CD14-positive monocyte (primary cell): ENCODE results near the gene UGT2B17. TPM values are rescaled to one million over a fixed set of nuclear protein-coding genes. Genes with fewer than 3 reads are reported as not detected.

Source experiments
- DNase-seq, 3 donors: peaks; one replicate each; pipeline ENCODE4 v3.0.0-alpha.2; 2011 to 2022
- H2AFZ ChIP-seq: 2 replicates; pipeline ENCODE4 v1.6.0; 2012; ENCODE audit warnings: mild to moderate bottlenecking, low read depth, low read length, inconsistent platforms; ENCODE audit not compliant: insufficient read depth, poor library complexity, severe bottlenecking
- H3K27ac ChIP-seq, 2 donors: 1 replicate in 1 of 2; 2 replicates in 1 of 2; pipeline ENCODE4 v1.5.1; 2012 to 2013; ENCODE audit warnings: low read length in 2 of 2, control low read depth in 1 of 2, inconsistent platforms in 1 of 2, low read depth in 1 of 2, mild to moderate bottlenecking in 1 of 2
- H3K27me3 ChIP-seq, 2 donors: one replicate each; pipeline versions ENCODE4 v1.6.0 to v1.6.1; 2011 to 2013; ENCODE audit warnings: low read length in 2 of 2; ENCODE audit not compliant: control insufficient read depth in 2 of 2, insufficient read depth in 2 of 2
- H3K36me3 ChIP-seq, 2 donors: replicated peaks in 1 of 2; 1 replicate in 1 of 2; 2 replicates in 1 of 2; pipeline versions ENCODE4 v1.5.1 to v1.6.1; 2012 to 2013; ENCODE audit warnings: low read length in 2 of 2, control low read depth in 1 of 2, inconsistent platforms in 1 of 2, mild to moderate bottlenecking in 1 of 2; ENCODE audit not compliant: insufficient read depth in 2 of 2, control insufficient read depth in 1 of 2
- H3K4me1 ChIP-seq, 2 donors: 1 replicate in 1 of 2; 2 replicates in 1 of 2; pipeline versions ENCODE4 v1.5.1 to v1.6.1; 2012 to 2013; ENCODE audit warnings: low read length in 2 of 2, control low read depth in 1 of 2, inconsistent platforms in 1 of 2, mild to moderate bottlenecking in 1 of 2, moderate library complexity in 1 of 2; ENCODE audit not compliant: insufficient read depth in 2 of 2, control insufficient read depth in 1 of 2
- H3K4me2 ChIP-seq: replicated peaks from 2 replicates; pipeline ENCODE3; 2012; ENCODE audit warnings: low read length, moderate library complexity, mild to moderate bottlenecking; ENCODE audit not compliant: poor library complexity, severe bottlenecking; ENCODE audit errors: extremely low read depth
- H3K4me3 ChIP-seq, 3 experiments: fragments of 200-600 bp in 1 of 3; sonication (generic) in 1 of 3; replicated peaks in 1 of 3; 1 replicate in 2 of 3; 2 replicates in 1 of 3; pipeline ENCODE4 v1.5.1; 2011 to 2013; ENCODE audit warnings: low read length in 3 of 3, mild to moderate bottlenecking in 3 of 3, control low read depth in 2 of 3, low read depth in 2 of 3, inconsistent platforms in 1 of 3, moderate library complexity in 1 of 3
- H3K79me2 ChIP-seq: 2 replicates; pipeline ENCODE4 v1.6.0; 2012; ENCODE audit warnings: mild to moderate bottlenecking, control low read depth, inconsistent platforms, low read length, moderate library complexity; ENCODE audit not compliant: insufficient read depth
- H3K9ac ChIP-seq: 2 replicates; pipeline ENCODE4 v1.6.0; 2017; ENCODE audit warnings: low read length, mild to moderate bottlenecking; ENCODE audit not compliant: insufficient read depth, poor library complexity, severe bottlenecking
- H3K9me3 ChIP-seq, 2 donors: replicated peaks in 1 of 2; 1 replicate in 1 of 2; 2 replicates in 1 of 2; pipeline versions ENCODE4 v1.5.1 to v1.6.1; 2012 to 2013; ENCODE audit warnings: low read length in 2 of 2, control low read depth in 1 of 2; ENCODE audit not compliant: control insufficient read depth in 1 of 2, insufficient read depth in 1 of 2
- H4K20me1 ChIP-seq: 2 replicates; pipeline ENCODE4 v1.6.0; 2012; ENCODE audit warnings: mild to moderate bottlenecking, low read length, control low read depth, moderate library complexity; ENCODE audit not compliant: insufficient read depth
- H3K27ac Mint-ChIP-seq, 7 donors: one replicate each; pipeline ENCODE4 v1.8.0; 2020; ENCODE audit warnings: mild to moderate bottlenecking in 7 of 7, mixed read lengths in 7 of 7, moderate library complexity in 6 of 7, inconsistent platforms in 2 of 7
- H3K27me3 Mint-ChIP-seq, 3 donors: one replicate each; pipeline ENCODE4 v1.8.0; 2021 to 2022; ENCODE audit warnings: low read depth in 3 of 3, mild to moderate bottlenecking in 3 of 3, mixed read lengths in 3 of 3, moderate library complexity in 3 of 3, inconsistent platforms in 1 of 3
- H3K36me3 Mint-ChIP-seq, 2 donors: one replicate each; pipeline ENCODE4 v1.8.0; 2020; ENCODE audit warnings: mixed read lengths in 2 of 2, inconsistent platforms in 1 of 2, mild to moderate bottlenecking in 1 of 2
- H3K4me1 Mint-ChIP-seq: one replicate; pipeline ENCODE4 v1.8.0; 2020; ENCODE audit warnings: mild to moderate bottlenecking, mixed read lengths
- H3K4me3 Mint-ChIP-seq, 2 donors: one replicate each; pipeline ENCODE4 v1.8.0; 2020; ENCODE audit warnings: mild to moderate bottlenecking in 2 of 2, mixed read lengths in 2 of 2, moderate library complexity in 1 of 2
- H3K9me3 Mint-ChIP-seq, 7 donors: one replicate each; pipeline ENCODE4 v1.8.0; 2020 to 2022; ENCODE audit warnings: mixed read lengths in 7 of 7, mild to moderate bottlenecking in 6 of 7, moderate library complexity in 6 of 7, inconsistent platforms in 2 of 7
- CTCF ChIP-seq: fragments of 200-600 bp; IDR thresholded peaks from one replicate; pipeline ENCODE4 v1.8.0; 2022; ENCODE audit warnings: antibody characterized with exemption, mild to moderate bottlenecking
- WGBS: methylation state at CpG from one replicate; pipeline ENCODE4 v1.1.5; 2013; ENCODE audit warnings: missing lambda C conversion rate; ENCODE audit not compliant: insufficient coverage; 5-methylcytosine and 5-hydroxymethylcytosine counted together
- intact Hi-C, 2 donors: fragments of 100-400 bp; cut with micrococcal nuclease; formaldehyde crosslinking; loops; one replicate each; pipeline versions ENCODE4 v1.15.0 to v1.15.1; 2023
- polyA plus RNA-seq, 3 donors: library from polyadenylated mRNA; depleted of rRNA in 1 of 3; unstranded in 2 of 3; stranded (reverse) in 1 of 3; fragments of 300-500 nt in 2 of 3; fragments of >200 nt in 1 of 3; fragmentation: Illumina TruSeq in 2 of 3; gene quantifications; 1 replicate in 2 of 3; 2 replicates in 1 of 3; pipeline ENCODE4 v1.2.3, GENCODE V29; 2012 to 2021

Gene UGT2B17
- polyA plus RNA-seq, 3 donors, result not detected

GRCh38 chr4:68490826-68491457, 85.2 kb downstream of the UGT2B17 start:
- Histone ChIP-seq H3K27me3 (no peaks in the 10 kb centered on the region), H4K20me1 (no peaks in the 10 kb centered on the region), H3K4me2 (no peak overlapping the region), H3K79me2 (no peaks in the 10 kb centered on the region), H3K4me3 (no peak overlapping the region), H3K36me3 (no peaks in the 10 kb centered on the region), H3K9me3 (no peaks in the 10 kb centered on the region), H3K27ac (no peak overlapping the region), H3K9ac (no peak overlapping the region), H3K4me1 (peaks cover 6 to 12% of the 10 kb centered on the region in 2 donors), H2AFZ (no peak overlapping the region)
- intact Hi-C loops, result no loop called here
- WGBS, result 100% methylated on average over 3 of the region's 6 CpGs
- no peak overlapping the region for H3K27ac Mint-ChIP-seq
- peaks cover 14% of the 10 kb centered on the region for H3K4me1 Mint-ChIP-seq
- no peak for DNase-seq
- peaks cover 0 to 5% (median 3%) of the 10 kb centered on the region in 7 donors for H3K9me3 Mint-ChIP-seq
- peaks cover 0 to 1% (median 0%) of the 10 kb centered on the region in 3 donors for H3K27me3 Mint-ChIP-seq
- no peaks in the 10 kb centered on the region for H3K36me3 Mint-ChIP-seq
- no peak for TF ChIP-seq CTCF
- no peak overlapping the region for H3K4me3 Mint-ChIP-seq

- no peak overlapping the region for H2AFZ ChIP-seq
- H3K27me3 ChIP-seq, result no peaks in the 10 kb centered on the region
- no peak overlapping the region for H3K4me3 Mint-ChIP-seq
- H3K27me3 Mint-ChIP-seq, result peaks cover 0 to 2% (median 1%) of the 10 kb centered on the region in 3 donors
- no peak overlapping the region for H3K9ac ChIP-seq
- no peak overlapping the region for H3K27ac Mint-ChIP-seq
- H3K4me2 ChIP-seq, result no peak overlapping the region
- H4K20me1 ChIP-seq, result no peaks in the 10 kb centered on the region
- no peaks in the 10 kb centered on the region for H3K36me3 ChIP-seq
- no peaks in the 10 kb centered on the region for H3K79me2 ChIP-seq
- H3K9me3 Mint-ChIP-seq, result peaks cover 0 to 5% (median 3%) of the 10 kb centered on the region in 7 donors
- H3K9me3 ChIP-seq, result no peaks in the 10 kb centered on the region
- no peak for TF ChIP-seq CTCF
- H3K4me1 Mint-ChIP-seq, result peaks cover 5% of the 10 kb centered on the region
- peaks cover 2 to 6% of the 10 kb centered on the region in 2 donors for H3K4me1 ChIP-seq
- no peak overlapping the region for H3K27ac ChIP-seq
- no peaks in the 10 kb centered on the region for H3K36me3 Mint-ChIP-seq
- H3K4me3 ChIP-seq, result no peak overlapping the region
- 69% methylated on average over 4 of the region's 5 CpGs for WGBS
- intact Hi-C loops, result no loop called here
- no peak for DNase-seq
These were observed 86.8 kb downstream of the UGT2B17 start for GRCh38 chr4:68489338-68489737.

Other genes starting within 250 kb of the UGT2B17 start
- 10 to 100 TPM; 11.0 to 30.8 (median 11.5) TPM for gene YTHDC1, start 226.2 kb downstream of the UGT2B17 start, polyA plus RNA-seq
- not detected for gene TMPRSS11E, start 128.9 kb downstream of the UGT2B17 start, polyA plus RNA-seq
- not detected for gene UGT2B15, start 94.3 kb upstream of the UGT2B17 start, polyA plus RNA-seq
- not detected for gene UGT2B10, start 239.7 kb upstream of the UGT2B17 start, polyA plus RNA-seq